Activated CD4-positive, CD25-positive, alpha-beta regulatory T cell (primary cell): ENCODE data around the gene OR10K2.

Experiments
- DNase-seq, 4 experiments: peaks; one replicate each; lab custom pipeline; 2025; lab: John Stamatoyannopoulos, UW

The OR10K2 gene

DNA sequence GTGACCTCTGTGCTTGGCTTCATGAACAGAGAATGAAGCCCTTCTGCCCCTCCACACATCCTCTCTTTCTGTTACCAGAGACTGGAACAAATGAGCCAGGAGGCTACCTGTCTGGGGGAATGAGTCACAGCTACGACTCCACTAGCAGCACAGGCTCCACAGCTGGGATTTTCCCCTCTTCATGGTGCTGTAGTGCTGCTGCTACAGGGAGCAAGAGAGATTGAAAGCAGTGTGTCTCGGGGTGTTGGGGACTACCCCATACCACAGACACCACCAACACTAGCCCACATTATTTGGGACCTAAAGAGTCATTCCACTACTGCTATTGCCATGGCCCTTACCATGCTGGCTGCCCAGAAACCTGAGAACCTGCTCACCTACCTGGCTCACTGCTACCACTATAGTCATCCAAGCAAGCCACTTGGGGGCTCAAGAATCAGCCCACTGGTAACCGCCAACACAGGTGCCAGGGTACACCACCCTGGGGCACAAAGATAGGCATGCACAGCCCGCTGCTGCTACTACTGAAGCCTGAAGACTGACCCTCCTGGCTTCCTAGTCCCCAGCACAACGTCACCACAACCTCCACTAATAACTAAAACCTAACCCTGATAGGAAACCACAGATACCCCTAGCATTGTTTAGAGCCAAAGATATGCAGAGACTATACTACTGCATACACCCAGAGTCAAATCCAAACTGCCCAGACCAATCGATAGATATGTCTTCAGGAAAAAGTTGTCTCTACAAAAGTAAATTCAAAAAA, 54.7 kb downstream of the OR10K2 start:
- DNase-seq: no peak
